HUES48 (cell line): ENCODE measurements around the gene MVB12B.

Experiments used
- H3K27ac ChIP-seq: one replicate; pipeline ENCODE4 v1.7.0; 2013; ENCODE audit warnings: low read depth, low read length, inconsistent platforms
- H3K27me3 ChIP-seq: 2 replicates; pipeline ENCODE4 v1.6.1; 2013; ENCODE audit warnings: mild to moderate bottlenecking, low read length; ENCODE audit not compliant: control insufficient read depth, insufficient read depth
- H3K36me3 ChIP-seq: 2 replicates; pipeline ENCODE4 v1.6.1; 2013; ENCODE audit warnings: low read length; ENCODE audit not compliant: control insufficient read depth, insufficient read depth
- H3K4me1 ChIP-seq: 2 replicates; pipeline ENCODE4 v1.6.1; 2013; ENCODE audit warnings: mild to moderate bottlenecking, low read length; ENCODE audit not compliant: control insufficient read depth, insufficient read depth
- H3K4me3 ChIP-seq: 2 replicates; pipeline ENCODE4 v1.5.1; 2013; ENCODE audit warnings: mild to moderate bottlenecking, low read depth, low read length
- H3K9ac ChIP-seq: 2 replicates; pipeline ENCODE4 v1.6.1; 2013; ENCODE audit warnings: mild to moderate bottlenecking, low read depth, low read length, moderate library complexity
- H3K9me3 ChIP-seq: 2 replicates; pipeline ENCODE4 v1.6.1; 2013; ENCODE audit warnings: low read length; ENCODE audit not compliant: control insufficient read depth, insufficient read depth

The MVB12B gene

DNA sequence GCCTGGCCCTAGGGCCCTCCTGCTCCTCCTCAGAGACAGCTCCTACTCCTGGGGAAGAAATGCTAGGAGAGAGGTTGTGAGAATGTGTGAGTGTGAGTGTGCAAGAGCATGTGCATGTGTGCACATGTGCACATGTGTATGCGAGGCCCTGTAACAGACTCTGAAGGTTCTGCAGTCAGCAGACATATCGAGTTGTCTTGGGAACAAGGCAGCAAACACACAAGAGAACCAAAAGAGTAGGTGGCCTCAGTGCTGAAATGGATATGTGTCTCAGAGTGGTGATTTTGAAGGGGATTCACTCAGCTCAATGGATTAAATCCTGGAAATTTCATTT is 50.5 kb downstream of the MVB12B start:
- H3K4me1 ChIP-seq: peaks cover 47% of the 10 kb centered on the region
- H3K27ac ChIP-seq: no peak overlapping the region

GRCh38 chr9:126377536-126377935 is 50.9 kb downstream of the MVB12B start:
- Histone ChIP-seq H3K4me3 (no peak overlapping the region), H3K27ac (no peak overlapping the region), H3K4me1 (peaks cover 47% of the 10 kb centered on the region), H3K36me3 (no peaks in the 10 kb centered on the region), H3K9ac (no peak overlapping the region), H3K27me3 (no peaks in the 10 kb centered on the region), H3K9me3 (no peaks in the 10 kb centered on the region)

More for the DNA sequence above, 50.5 kb downstream of the MVB12B start:
- Histone ChIP-seq H3K9ac (no peak overlapping the region), H3K9me3 (no peaks in the 10 kb centered on the region), H3K27me3 (no peaks in the 10 kb centered on the region), H3K36me3 (no peaks in the 10 kb centered on the region), H3K4me3 (no peak overlapping the region)

DNA sequence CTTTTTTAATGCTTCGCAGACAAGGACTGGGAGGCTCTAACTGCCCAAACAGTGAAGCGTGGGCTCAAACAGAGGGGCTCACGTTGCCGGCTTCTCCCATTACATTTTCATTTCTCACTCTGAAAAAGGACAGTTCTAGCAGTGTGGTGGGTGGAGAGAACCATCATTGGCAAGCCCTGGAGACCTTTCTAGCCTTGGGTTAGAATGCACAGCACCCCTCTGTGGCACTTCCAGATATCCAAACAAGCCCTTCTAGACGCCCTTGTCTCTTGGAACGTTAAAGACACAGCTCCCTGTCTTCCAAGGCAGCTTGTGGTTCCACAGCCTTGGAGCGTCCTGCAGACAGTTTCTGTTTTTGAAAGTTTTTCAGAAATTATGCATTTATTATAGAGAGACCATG is 52.1 kb downstream of the MVB12B start:
- H3K9ac ChIP-seq: no peak overlapping the region
- H3K27me3 ChIP-seq: no peaks in the 10 kb centered on the region
- no peaks in the 10 kb centered on the region for H3K9me3 ChIP-seq
- H3K4me1 ChIP-seq: peaks cover 38% of the 10 kb centered on the region
- H3K27ac ChIP-seq: no peak overlapping the region
- H3K4me3 ChIP-seq: no peak overlapping the region
- no peaks in the 10 kb centered on the region for H3K36me3 ChIP-seq

GRCh38 chr9:126379661-126380360 is 53.2 kb downstream of the MVB12B start:
- Histone ChIP-seq H3K9ac (no peak overlapping the region), H3K4me3 (no peak overlapping the region), H3K36me3 (no peaks in the 10 kb centered on the region), H3K9me3 (no peaks in the 10 kb centered on the region), H3K27ac (no peak overlapping the region), H3K4me1 (peaks cover 32% of the 10 kb centered on the region), H3K27me3 (no peaks in the 10 kb centered on the region)

DNA sequence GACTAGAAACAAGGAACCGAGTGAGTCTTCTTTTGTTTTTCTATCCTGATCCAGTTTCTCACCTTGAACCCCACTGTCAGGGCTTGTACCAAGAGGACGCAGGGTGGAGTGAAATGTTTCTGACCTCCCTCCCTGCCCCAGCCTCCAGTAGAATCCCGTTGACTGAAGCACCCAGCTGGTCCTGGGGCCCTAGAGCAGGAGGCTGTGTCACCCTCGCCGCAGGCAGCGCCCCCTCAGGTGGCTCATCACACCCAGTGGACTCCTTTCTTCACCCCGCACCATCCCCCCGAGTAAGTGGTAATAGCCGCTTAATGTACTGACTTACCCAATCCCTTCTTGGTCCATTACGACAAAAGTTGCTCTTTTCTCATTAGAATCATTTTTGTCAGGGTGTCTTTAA is 53.8 kb downstream of the MVB12B start:
- no peaks in the 10 kb centered on the region for H3K27me3 ChIP-seq
- H3K27ac ChIP-seq: no peak overlapping the region
- H3K4me3 ChIP-seq: no peak overlapping the region
- H3K9me3 ChIP-seq: no peaks in the 10 kb centered on the region
- no peaks in the 10 kb centered on the region for H3K36me3 ChIP-seq
- no peak overlapping the region for H3K9ac ChIP-seq
- H3K4me1 ChIP-seq: peaks cover 27% of the 10 kb centered on the region

DNA sequence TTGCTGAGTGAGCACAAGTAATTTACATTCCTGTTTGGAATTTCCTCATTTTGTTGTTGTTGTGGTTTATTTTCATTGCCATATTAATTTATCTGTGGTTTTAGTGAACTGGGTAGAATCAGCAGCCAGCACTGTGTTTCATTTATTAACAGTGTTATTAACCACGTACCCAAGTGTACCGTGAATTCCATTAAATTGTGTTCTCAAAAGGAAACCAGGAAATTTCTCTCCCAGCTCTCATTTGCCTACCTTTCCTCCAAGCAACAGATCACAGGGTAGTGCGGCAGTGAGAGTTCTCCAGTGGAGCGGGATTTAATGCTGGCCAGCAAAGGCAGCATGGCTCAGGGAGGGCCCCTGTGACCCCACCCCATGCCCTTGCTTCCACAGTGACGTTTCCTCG is 54.6 kb downstream of the MVB12B start:
- no peak overlapping the region for H3K4me3 ChIP-seq
- H3K9ac ChIP-seq: no peak overlapping the region
- H3K27me3 ChIP-seq: no peaks in the 10 kb centered on the region
- no peaks in the 10 kb centered on the region for H3K9me3 ChIP-seq
- no peaks in the 10 kb centered on the region for H3K36me3 ChIP-seq
- H3K4me1 ChIP-seq: peaks cover 20% of the 10 kb centered on the region
- H3K27ac ChIP-seq: no peak overlapping the region

- no peak overlapping the region for H3K9ac ChIP-seq
- H3K36me3 ChIP-seq: 0 out of 2 replicates have a peak, but pooled peaks cover 3% of the 10 kb centered on the region
- peaks cover 7% of the 10 kb centered on the region for H3K4me1 ChIP-seq
- no peak overlapping the region for H3K27ac ChIP-seq
- no peaks in the 10 kb centered on the region for H3K9me3 ChIP-seq
- H3K27me3 ChIP-seq: no peaks in the 10 kb centered on the region
- H3K4me3 ChIP-seq: no peak overlapping the region
Observed at GRCh38 chr9:126383406-126384046, 56.9 kb downstream of the MVB12B start.

DNA sequence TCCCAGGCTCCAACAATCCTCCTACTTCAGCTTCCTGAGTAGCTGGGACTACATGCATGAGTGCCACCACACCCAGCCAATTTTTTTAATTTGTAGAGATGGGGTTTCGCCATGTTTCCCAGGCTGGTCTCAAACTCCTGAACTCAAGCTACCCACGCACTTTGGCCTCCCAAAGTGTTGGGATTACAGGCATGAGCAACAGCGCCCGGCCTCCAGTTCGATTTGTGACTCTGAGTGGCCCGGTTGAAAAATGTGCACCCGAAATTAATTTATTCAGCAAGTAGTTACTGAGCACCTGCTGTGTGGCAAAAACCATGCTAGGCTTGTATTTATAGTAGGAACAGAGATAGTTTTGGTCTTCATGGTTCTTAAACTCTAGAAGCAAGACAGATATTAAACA is 58.3 kb downstream of the MVB12B start:
- Histone ChIP-seq H3K27me3 (no peaks in the 10 kb centered on the region), H3K9ac (no peak overlapping the region), H3K27ac (no peak overlapping the region), H3K4me3 (no peak overlapping the region), H3K36me3 (0 out of 2 replicates have a peak, but pooled peaks cover 3% of the 10 kb centered on the region), H3K4me1 (peaks cover 6% of the 10 kb centered on the region), H3K9me3 (no peaks in the 10 kb centered on the region)

DNA sequence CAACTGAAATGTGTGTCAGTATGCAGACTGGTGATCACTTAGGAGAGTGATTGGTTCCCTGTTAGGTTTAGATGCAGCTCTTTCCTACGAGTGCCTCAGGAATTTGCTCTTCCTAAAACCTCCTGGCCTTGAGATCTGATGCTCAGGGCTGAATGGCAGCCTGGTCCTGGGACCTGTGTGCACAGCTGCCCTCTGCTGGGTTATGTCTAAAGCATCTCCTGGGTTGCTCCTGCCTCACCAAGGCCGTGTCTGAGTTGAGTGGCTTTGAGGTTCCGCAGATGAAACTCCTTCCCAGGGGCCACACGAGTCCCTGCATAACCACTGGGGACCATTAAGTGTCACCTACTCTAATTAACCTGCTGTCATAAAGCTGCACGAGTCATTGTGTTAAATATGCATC is 59.5 kb downstream of the MVB12B start:
- Histone ChIP-seq H3K36me3 (0 out of 2 replicates have a peak, but pooled peaks cover 3% of the 10 kb centered on the region), H3K4me3 (no peak overlapping the region), H3K27me3 (no peaks in the 10 kb centered on the region), H3K27ac (no peak overlapping the region), H3K4me1 (no peaks in the 10 kb centered on the region), H3K9me3 (no peaks in the 10 kb centered on the region), H3K9ac (no peak overlapping the region)

GRCh38 chr9:126386776-126387175 is 60.1 kb downstream of the MVB12B start:
- Histone ChIP-seq H3K36me3 (0 out of 2 replicates have a peak, but pooled peaks cover 3% of the 10 kb centered on the region), H3K27me3 (no peaks in the 10 kb centered on the region), H3K27ac (no peak overlapping the region), H3K9ac (no peak overlapping the region), H3K4me1 (no peaks in the 10 kb centered on the region), H3K9me3 (no peaks in the 10 kb centered on the region), H3K4me3 (no peak overlapping the region)

- Histone ChIP-seq H3K9ac (no peak overlapping the region), H3K36me3 (0 out of 2 replicates have a peak, but pooled peaks cover 3% of the 10 kb centered on the region), H3K4me3 (no peak overlapping the region), H3K27ac (no peak overlapping the region), H3K27me3 (no peaks in the 10 kb centered on the region), H3K9me3 (no peaks in the 10 kb centered on the region), H3K4me1 (peaks cover 7% of the 10 kb centered on the region)
Observed at GRCh38 chr9:126388964-126389708, 62.5 kb downstream of the MVB12B start.
